Stimulated activated CD8-positive, alpha-beta memory T cell treated with anti-CD3 and anti-CD28 coated beads, Interleukin-2, amount 100 ng/mL, for 48 hours (primary cell): ENCODE measurements around the gene CERCAM.

ENCODE experiments used
- DNase-seq, 2 donors: peaks; one replicate each; pipeline ENCODE4 v3.0.0-alpha.2; 2020; ENCODE audit warnings: low read depth in 2 of 2

CERCAM gene, protein sequence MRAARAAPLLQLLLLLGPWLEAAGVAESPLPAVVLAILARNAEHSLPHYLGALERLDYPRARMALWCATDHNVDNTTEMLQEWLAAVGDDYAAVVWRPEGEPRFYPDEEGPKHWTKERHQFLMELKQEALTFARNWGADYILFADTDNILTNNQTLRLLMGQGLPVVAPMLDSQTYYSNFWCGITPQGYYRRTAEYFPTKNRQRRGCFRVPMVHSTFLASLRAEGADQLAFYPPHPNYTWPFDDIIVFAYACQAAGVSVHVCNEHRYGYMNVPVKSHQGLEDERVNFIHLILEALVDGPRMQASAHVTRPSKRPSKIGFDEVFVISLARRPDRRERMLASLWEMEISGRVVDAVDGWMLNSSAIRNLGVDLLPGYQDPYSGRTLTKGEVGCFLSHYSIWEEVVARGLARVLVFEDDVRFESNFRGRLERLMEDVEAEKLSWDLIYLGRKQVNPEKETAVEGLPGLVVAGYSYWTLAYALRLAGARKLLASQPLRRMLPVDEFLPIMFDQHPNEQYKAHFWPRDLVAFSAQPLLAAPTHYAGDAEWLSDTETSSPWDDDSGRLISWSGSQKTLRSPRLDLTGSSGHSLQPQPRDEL

DNA sequence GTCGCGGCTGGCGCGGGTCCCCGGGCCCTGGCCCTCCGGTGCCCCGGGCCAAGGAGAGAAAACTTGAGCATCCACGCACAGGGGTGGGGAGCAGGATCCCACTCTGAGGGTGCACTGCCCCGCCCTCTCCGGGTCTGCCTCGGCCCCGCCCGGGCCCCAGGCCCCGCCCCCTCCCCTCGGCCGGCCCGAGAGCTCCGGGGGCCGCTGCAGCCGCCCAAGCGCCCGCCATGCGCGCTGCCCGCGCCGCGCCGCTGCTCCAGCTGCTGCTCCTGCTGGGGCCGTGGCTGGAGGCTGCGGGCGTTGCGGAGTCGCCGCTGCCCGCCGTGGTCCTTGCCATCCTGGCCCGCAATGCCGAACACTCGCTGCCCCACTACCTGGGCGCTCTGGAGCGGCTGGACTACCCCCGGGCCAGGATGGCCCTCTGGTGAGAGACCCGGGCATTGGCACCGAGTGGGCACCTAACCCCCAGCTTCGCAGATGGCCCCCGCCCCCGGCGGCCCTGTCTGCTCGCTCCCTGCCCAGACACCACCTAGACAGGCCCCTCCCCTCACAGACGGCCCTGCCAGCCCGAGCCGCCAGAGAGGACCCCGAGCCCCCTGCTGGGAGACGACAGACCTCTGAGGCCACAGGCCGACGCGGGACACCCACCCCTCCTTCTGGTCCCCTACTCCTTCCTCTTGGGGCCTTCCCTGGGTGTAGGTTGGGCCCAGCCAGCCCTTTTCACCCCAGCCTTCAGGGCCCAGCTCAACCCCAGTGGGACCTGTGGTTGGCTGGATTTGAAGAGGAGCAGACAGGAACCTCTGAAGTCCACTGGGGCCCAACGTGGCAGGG lies at the start of gene CERCAM:
Gene CERCAM, plus strand, starts transcription at position 207 of the 831 bp plus-strand sequence. Its CDS starts 21 bp downstream, at position 228.
- peak; percentile 40 for DNase-seq

DNA sequence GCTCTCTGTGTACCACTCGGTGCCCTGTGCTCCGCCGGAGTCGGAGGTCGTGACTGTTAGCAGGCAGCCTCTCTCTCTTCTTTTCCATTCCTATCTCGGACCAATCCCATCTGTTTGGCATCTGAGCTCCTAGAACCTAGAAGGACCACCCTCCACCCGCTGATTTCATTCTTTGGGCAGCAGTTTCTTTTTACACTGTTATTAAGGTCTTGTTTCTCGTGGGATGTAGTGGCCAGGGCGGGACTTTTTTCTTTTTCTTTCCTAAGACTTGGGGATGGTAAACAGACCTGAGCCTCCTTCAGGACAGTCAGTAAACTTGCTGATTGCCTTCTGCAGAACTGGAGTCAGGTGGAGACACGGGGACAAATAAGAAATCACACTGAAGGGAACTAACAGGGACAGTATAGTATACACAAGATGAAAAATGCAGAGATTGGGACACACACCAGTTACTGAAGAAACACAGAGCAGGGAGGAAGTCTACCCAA lies 49.0 kb upstream of the CERCAM start:
- no peak for DNase-seq

DNA sequence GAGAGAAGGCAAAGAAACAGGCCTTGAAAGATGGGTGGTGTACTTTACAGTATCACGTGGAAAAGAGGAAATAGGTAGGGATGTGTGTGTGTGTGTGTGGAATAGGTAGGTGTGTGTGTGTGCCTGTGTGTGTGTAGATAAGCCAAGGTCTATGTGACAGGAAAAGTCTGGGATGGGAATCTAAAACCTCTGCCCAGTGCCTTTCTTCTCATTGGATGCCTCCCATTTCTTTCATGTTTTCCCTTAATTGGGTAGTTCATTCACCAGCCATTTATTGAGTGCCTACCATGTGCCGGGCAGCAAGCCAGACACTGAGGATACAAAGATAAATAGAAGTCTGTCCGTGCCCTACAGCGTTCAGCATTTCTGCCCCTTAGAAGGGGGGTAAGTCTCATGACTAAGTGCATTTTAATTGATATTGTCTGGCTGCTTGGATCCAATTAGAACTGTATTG lies 48.4 kb upstream of the CERCAM start:
- DNase-seq = no peak

DNA sequence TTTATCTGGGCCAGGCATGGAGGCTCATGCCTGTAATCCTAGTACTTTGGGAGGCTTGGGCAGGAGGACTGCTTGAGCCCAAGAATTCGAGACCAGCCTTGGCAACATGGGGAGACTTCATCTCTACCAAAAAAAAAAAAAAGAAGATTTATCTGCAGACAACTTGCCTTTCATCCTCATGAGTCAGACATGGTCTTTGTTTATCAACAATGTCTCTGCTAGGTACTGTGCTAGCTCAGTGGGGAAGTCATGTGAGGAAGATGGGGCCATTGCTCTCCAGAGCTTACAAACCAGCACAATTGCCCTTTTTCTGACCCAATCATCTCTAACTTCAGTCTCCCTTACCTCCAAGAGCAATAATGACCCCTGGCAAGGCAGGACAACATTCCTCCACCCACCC lies 47.9 kb upstream of the CERCAM start:
- DNase-seq = no peak

DNA sequence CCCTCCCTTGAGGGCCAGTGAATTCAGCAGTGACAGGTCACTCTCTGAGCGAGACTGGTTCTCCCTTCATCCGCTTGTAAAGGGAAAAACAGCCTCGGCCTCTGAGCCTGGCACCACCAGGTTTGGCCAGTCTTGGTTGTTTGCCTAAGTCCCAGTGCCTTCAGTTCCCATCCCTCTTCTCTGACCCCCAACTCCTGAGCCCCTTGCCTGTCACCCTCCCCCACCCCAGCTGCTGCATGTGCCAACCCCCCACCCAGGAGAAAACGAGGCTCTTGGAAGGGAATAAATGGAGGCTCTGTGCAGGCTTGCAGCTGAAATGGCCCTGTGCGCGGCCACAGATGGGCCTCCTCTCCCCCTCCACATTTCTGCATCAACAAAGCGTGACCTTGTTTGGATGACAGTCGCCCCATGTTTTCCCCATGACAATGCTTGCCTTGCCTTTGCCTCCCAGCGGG lies 46.4 kb upstream of the CERCAM start:
- DNase-seq = no peak

DNA sequence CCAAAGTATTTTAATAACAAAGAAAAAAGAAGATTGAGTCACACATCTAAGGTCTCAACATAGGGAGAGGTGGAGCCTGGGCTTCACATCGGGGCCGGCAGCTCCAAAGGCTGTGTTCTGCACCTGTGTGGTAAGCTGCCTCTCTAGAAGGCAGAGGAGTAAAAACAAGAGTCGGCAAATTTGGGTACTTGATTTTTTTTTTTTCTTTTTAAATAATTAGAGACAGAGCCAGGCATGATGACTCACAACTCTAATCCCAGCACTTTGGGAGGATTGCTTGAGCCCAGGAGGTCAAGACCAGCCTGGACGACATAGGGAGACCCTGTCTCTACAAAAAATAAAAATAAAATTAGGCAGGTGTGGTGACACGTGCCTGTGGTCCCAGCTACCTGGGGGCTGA lies 44.8 kb upstream of the CERCAM start:
- DNase-seq = no peak

DNA sequence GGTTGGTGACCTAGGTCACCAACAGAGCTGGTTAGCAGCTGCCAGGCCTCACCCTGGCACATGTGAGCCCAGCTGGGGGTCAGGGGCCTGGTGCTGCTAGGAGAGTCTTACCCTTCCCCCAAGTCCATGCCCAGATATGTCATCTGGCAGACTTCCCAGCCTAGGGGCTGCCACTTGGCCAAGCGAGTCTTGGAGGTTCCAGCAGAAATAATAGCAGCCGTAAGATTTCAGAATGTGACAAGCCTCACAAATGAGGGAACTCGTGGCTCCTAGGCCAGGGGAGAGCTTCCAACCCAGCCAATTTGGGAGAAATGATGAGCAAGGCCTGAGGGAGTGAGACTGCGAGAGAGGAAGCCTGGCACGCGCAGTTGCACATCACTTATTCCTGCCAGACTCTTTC lies 38.4 kb upstream of the CERCAM start:
- no peak for DNase-seq

DNA sequence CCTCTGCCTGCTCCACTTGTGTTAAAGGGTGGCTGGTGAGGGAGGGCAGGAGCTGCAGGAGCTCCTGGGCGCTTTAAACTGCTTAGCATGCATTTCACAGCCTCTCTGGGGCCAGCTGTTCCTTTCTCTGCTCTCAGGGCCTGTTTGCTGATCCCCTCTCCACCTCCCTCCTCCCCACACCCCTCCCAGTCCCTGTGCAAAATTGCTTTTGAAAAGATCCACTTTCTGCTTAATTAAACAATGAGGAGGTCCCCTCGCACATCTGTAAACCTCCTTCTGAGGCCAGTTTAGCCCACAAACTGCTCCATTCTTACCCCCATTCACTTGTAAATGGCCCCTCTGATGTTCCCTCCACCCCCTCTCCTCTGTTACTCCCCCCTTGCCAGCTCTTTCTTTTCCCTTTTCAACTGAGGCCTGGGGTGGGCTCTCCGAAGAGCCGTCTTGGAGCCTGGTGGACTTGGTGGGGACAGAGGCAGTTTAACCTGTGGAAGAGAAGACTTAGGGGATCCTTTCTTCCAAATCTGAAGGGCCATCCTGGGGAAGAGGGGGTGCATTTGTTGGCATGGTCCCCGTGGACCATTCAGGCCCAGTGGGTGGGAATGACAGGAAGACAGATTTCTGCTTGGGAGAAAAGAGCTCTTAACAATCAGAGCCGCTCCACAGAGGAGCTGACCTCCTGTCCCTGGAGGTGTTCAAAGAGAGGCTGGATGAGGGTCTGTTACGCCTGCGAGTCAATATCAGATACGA lies 37.5 kb upstream of the CERCAM start:
- DNase-seq = no peak

DNA sequence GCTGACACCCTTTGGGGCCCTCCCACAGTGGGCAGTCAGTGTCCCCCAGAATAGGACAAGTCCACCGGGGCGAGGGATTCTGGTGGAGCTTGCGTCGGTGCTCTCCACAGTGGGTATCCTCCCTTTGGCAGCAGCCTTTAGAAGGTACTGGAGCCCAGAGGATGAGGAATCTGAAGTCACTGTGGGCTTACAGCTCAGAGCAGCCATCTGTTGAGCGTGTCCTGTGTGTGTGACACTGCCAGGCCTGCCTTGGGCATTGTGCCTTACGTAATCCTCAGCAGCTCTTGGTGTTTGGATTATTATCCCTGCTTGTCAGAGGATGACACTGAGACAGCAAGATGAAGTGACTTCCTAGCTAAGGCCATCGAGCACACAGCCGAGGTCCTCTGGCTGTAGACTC lies 36.9 kb upstream of the CERCAM start:
- DNase-seq = no peak

DNA sequence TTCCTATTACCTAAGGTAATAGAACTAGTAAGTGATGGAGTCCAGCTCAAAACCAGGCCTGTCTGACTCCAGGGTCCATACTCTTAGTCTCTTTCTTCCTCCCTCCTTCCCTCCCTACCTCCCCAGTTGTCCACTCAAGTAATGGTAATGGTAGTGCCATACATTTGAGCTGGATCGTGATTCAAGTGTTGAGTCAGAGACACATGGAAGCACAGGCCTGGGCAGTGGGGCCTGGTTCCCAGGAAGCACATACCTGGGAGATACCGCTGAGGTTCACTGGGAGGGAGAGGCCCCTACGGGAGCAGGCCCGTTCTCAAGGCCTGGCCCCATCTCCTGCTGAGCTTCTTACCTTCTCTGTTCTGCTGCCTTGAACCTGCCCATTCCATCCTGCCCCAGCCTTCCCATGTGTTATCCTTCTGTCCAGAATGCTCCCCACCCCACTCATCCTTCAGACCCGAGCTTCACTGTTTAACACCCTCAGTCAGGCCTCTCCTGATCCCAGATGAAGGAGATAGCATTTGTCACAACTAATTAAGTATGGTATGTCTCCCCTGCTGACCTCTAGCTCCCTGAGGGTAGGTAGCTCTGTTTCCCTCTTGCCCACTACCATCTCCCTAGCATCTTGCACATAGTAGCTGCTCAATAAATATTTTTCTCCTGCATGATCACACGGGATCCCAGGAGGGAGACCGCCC lies 35.7 kb upstream of the CERCAM start:
- DNase-seq = no peak

DNA sequence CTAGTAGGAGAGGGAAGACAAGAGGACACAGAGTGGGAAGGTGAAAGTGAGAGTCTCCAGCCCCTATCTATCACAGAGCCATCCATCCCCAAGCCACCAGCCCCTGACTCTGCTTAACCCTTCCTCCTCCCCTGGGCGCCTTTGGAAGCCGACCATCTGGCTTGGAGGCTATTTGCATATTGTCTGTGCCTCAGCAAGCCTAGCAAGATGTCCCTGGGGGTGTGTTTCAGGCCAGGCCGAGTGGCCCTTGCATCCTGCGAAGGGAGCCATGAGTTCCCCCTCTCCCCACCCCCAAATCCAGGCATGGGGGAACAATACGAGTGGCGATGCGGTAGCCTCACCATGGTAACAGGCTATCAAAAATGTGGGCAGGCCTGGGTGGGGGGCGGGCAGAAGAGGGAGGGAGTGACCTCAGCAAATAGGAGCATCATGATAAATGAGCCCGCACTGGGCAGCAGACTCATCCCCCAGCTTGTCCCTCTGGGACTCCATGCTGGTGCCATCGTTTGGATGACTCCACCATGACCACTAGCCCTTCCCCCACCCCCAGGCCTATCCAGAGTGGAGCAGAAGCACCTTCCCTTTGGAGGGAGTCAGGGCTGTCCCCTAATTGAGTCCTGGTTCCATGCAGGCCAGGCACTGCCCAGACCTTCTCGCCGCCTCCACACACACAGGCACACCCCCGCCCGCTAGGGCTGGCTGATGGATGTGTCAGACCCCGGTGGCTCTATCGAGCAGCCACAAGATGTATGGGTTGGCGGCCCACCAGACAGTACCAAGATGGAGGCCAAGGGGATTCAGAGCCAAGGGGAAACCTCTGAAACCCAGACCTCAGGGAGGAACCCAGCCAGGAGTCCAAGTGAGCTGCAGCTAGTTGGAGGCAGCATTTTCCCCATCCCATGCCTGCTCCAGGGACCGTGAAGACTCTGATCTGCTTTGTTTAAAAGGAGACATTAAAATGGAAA lies 34.9 kb upstream of the CERCAM start:
- no peak for DNase-seq

DNA sequence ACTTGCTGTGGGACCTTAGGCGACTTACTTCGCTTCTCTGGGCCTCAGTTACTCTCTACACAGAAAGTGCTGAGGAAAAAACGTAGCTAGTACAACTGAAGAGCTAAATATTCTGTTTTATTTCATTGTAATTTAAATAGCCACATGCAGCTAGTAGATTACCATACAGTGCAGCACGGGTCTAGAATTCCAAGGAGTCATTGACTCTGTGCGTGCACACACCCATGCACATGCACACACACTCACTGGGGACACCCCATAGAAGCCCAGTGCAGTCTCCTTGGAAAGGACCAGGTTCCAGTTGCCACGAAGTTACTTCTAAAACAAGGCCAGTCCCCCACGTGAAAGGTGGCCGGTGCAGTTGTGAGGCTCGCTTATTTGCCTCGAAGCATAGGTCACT lies 32.5 kb upstream of the CERCAM start:
- no peak for DNase-seq

DNA sequence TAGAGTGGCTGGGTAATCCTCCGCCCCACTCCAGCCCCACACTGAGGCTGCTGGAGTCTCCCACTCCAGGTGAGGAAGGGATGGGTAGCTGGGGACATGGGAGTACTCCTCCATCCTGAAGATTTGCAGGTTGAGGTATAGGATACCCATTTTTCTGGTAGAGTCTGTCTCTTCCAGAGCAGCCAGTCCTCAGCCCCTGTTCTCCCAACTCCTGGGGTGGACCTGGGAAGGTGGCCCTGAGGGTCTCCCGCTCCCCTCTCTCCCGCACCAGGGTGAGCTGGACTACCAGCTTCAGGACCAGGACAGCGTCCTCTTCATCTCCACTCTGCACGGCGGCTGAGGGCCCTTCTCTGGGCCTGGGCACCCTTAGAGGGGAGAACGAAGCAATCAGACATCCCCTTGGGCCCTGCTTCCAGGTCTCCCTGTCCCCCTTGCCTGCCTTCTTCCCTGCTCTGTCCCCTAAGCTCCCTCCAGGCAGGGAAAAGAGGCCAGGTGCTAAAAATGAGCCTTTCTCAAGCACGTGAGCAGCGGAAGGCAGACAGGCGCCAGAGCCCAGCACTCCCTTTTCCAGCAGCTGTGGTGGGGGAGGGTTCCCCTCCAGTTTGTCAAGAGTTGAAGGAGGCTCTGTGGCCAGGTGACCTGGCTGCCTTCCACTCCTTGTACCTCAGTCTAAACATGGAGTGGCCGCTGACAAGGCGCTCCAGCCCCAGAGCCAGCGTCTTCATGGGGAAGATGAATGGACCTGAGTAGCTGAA lies 31.1 kb upstream of the CERCAM start:
- DNase-seq = no peak

DNA sequence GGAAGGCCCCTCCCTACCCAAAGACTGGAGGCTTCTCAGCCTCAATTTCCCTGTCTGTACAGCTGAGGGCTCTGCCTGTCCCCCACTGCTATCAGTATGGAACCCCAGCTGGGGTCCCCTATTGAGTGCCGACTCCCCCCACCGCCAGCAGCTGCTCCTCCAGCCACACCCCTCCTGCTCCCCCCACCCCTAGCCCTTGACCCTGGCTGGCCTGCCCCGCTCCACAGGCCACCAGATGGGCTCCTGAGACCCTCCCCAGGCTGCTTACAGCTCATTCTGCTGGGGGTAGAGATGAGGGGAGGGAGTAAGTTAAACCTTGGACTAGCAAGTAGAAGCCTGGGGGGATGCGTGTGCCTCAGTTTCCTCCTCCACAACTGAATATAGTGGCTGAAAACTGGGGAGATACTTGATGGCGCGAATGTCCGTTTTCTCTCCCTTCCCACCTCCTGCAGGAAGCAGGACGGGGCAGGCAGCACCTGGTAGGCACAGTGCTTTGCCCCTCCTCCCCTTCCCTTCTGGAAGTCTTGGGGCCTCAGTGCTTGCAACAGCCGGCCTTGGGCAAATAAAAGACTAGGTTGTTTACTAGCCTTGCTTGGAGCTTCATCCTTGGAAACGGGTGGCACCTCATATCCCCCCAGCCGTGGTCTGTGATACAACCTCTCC lies 30.4 kb upstream of the CERCAM start:
- no peak for DNase-seq

DNA sequence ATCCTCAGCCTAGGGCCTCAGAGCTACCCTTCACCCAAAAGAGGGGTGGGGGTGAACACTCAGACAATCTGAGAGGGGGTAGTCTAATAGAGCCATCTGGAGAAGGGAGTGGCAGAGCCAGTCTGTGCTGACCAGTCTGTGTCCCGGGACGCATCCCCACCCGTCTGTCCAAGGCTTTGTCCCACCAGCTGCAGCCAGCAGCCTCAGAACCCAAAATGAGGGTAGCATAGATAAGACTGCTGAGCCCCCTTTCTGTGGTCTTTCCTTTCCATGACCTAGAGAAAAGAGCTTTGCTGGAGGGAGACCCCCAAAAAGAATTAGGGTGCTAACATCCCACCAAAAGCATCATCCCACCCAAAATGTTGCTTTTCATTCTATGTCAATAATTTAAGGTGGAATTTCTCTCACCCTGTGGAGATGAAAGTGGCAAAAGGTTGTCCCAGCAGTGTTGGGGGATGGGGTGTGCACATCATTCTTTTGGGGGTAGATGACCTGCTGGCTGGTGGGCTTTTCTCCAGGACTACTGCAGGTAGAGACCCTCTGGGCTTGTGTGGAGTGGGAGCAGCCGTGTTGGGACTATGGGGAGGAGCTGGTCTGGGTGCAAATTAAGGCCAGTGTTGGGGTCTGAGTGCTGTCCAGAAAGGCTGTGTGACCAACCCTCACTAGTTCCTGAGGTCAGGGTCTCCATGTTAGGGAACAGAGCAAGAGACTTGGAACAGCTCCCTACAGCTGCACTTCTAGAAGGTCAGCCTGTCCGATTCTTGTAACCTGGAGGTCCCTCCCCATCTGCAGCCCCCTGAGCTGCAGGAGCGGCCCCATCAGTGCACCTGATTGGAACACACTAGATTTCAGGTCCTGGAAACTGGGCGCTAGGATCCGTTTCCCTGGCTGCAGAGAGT lies 29.6 kb upstream of the CERCAM start:
- DNase-seq = no peak

DNA sequence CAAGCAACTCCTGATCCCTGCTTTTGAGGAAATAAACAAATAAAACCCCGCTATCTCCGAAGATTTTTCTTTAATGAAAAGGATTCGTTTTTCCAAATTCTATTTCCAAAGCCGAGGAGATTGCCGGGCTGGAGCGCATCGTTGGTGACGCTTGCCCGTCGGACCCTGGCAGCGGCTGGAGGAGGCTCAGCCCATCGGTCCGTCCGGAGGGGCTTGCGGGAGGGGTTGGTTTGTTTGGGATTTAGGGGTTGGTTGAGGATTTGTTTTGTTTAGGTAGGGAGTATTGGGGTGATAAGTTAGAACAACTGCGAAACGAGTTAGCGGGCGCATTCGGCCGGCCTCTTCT lies 28.7 kb upstream of the CERCAM start:
- DNase-seq = no peak

DNA sequence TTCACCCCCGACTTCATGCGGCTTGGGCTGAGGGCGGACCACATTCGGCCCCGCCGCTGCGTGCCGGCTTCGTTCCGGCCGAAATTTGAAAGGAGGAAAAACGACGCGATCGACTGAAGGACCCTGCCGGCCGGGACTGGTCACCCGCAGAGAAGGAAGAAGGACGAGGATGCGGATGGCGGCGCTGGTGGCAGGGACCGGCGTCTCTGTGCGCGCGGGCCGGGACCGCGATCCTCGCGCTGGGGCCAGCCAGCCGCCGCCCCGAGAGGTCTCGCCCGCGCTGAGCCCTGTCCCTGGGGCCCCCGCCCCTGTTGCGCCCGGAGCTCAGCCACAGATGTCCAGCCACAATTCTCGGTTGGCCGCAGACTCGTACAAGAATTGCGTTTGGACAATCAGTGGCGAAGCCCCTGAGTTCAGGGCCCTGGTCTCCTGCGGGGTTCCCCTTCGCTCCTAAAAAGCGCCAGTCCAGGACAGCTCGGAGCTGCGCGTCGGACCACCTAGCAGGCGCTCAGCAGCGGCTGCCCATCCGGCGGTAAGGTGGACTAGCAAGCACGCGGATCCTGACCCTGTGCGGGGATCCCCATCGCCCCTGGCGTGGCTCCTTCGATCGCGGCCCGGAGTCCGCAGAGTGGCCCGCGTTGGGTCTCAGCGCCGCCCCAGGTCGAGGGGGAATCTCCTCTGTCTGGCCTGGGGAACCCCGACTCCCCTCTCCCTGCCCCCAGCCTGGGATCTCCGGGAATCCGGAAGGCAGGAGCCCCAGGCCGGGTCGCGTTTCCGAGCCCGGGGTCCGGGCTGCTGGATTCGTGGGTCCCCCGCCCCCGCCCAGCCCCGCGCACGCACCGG lies 28.1 kb upstream of the CERCAM start:
- no peak for DNase-seq
